ENCODE measurements around the gene TLK1. TPM values are rescaled to one million over a fixed set of nuclear protein-coding genes. Genes with fewer than 3 reads are reported as not detected.

TLK1 gene
- total RNA-seq, 1 donor from 2014 or later = 26.3 TPM

DNA sequence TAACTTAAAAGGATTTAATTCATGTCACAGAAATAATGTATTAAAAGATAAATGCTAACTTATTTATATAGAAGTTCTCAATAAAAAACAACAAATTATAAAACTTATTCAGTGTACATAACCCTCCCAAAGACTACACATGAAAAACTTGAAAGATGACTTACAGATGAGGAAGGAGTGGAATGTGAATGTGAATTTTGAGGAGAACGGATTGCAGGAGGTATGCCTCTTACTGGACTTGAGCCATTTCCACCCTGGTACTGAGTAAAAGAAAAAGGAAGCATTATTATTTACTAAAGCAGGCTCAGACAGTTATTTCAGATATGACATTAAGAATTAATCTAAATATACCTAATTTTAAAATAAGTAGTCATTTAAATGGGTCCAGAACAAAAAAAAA, 104.4 kb downstream of the TLK1 start:
- Histone ChIP-seq H3K9me3 (replicated peaks) (no peaks in the 10 kb centered on the region), H3K4me1 (no peaks in the 10 kb centered on the region), H3K4me3 (no peak overlapping the region), H3K27me3 (ENCODE audit: low read depth) (no peaks in the 10 kb centered on the region), H3K36me3 (peaks cover 46% of the 10 kb centered on the region), H3K27ac (replicated peaks) (no peak overlapping the region)
- TF ChIP-seq, protein P1, sequence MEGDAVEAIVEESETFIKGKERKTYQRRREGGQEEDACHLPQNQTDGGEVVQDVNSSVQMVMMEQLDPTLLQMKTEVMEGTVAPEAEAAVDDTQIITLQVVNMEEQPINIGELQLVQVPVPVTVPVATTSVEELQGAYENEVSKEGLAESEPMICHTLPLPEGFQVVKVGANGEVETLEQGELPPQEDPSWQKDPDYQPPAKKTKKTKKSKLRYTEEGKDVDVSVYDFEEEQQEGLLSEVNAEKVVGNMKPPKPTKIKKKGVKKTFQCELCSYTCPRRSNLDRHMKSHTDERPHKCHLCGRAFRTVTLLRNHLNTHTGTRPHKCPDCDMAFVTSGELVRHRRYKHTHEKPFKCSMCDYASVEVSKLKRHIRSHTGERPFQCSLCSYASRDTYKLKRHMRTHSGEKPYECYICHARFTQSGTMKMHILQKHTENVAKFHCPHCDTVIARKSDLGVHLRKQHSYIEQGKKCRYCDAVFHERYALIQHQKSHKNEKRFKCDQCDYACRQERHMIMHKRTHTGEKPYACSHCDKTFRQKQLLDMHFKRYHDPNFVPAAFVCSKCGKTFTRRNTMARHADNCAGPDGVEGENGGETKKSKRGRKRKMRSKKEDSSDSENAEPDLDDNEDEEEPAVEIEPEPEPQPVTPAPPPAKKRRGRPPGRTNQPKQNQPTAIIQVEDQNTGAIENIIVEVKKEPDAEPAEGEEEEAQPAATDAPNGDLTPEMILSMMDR (IDR thresholded peaks at IDR 0.05; ENCODE audit: borderline replicate concordance) = no peak
- intact Hi-C loops (cut with micrococcal nuclease) = loop anchor here (5.0 kb wide), 1 partner anchor 49 kb away; no protein-coding TSS in a partner anchor
- DNase-seq = no peak

DNA sequence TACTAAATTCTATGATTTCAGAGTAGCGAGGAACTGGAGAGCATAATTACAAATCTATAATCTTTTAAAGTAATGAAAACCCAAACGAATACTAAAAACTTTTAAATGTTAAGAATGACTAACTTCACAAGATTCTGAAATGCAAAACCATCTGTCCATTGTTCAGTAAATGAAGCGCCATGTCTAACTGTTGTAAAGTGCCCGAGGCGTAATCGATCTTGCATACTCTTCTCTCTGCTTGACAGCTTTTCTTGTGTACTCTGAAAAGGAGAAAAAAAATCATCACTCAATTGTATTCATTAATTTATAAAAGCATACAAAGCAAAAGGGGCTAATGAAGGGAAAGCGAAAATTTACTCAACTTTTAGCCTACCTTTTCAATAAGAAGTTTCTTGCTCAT, 111.0 kb downstream of the TLK1 start:
- no peaks in the 10 kb centered on the region for H3K9me3 ChIP-seq (replicated peaks)
- H3K4me1 ChIP-seq = no peaks in the 10 kb centered on the region
- H3K27me3 ChIP-seq (ENCODE audit: low read depth) = no peaks in the 10 kb centered on the region
- no peak overlapping the region for H3K27ac ChIP-seq (replicated peaks)
- DNase-seq = no peak
- intact Hi-C loops (cut with micrococcal nuclease) = no loop called here
- peaks cover 65% of the 10 kb centered on the region for H3K36me3 ChIP-seq
- no peak overlapping the region for H3K4me3 ChIP-seq
- TF ChIP-seq, protein P1 (IDR thresholded peaks at IDR 0.05; ENCODE audit: borderline replicate concordance) = no peak

DNA sequence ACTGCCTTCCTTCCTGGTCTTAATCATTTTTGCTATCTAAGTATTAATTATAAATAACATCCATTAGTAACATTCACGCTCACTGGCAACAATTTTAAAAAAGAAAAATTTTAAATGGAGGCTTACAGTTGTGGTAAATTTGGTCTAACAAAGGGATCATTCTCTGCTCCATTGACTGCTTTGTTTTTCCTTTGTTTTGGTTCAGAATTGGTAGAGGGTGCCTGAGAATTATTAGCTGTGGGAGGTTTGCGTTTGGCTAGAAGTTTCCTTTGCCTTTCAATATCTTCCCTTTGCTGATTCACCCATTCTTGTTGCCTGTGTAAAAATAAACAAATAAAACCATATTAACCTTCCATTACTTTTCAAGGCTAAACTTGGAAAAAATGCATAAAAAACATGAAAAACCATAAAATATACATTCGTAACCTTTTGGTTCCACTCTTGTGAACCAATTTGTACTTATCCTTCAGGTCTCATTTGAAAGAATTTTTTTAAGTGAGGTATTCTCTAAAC, 114.6 kb downstream of the TLK1 start:
- H3K4me3 ChIP-seq = no peak overlapping the region
- DNase-seq = no peak
- intact Hi-C loops (cut with micrococcal nuclease) = no loop called here
- H3K27me3 ChIP-seq (ENCODE audit: low read depth) = no peaks in the 10 kb centered on the region
- TF ChIP-seq, protein P1 (IDR thresholded peaks at IDR 0.05; ENCODE audit: borderline replicate concordance) = no peak
- H3K4me1 ChIP-seq = no peaks in the 10 kb centered on the region
- no peak overlapping the region for H3K27ac ChIP-seq (replicated peaks)
- no peaks in the 10 kb centered on the region for H3K9me3 ChIP-seq (replicated peaks)
- peaks cover 74% of the 10 kb centered on the region for H3K36me3 ChIP-seq

DNA sequence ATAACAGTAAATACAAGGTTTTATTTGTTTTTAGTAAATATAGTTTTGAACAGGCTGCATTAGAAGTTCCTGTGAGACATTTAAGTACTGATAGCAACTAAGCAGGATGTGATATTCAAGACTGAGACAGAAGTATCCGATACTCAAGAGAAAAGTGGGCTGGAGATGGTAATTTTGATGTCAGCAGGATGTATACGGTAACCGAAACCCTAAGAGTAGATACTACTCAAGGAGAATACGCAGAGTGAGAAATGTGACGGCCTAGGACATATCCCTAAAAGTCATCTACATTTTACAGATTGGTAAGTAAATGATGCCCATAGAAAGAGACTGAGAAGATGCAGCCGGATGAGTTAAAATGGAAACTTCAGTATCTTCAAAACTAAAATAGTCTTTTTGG, 116.3 kb downstream of the TLK1 start:
- H3K4me3 ChIP-seq = no peak overlapping the region
- H3K9me3 ChIP-seq (replicated peaks) = no peaks in the 10 kb centered on the region
- intact Hi-C loops (cut with micrococcal nuclease) = no loop called here
- H3K36me3 ChIP-seq = peaks cover 80% of the 10 kb centered on the region
- H3K27ac ChIP-seq (replicated peaks) = no peak overlapping the region
- no peak for DNase-seq
- H3K27me3 ChIP-seq (ENCODE audit: low read depth) = no peaks in the 10 kb centered on the region
- no peaks in the 10 kb centered on the region for H3K4me1 ChIP-seq
- TF ChIP-seq, protein P1 (IDR thresholded peaks at IDR 0.05; ENCODE audit: borderline replicate concordance) = no peak

DNA sequence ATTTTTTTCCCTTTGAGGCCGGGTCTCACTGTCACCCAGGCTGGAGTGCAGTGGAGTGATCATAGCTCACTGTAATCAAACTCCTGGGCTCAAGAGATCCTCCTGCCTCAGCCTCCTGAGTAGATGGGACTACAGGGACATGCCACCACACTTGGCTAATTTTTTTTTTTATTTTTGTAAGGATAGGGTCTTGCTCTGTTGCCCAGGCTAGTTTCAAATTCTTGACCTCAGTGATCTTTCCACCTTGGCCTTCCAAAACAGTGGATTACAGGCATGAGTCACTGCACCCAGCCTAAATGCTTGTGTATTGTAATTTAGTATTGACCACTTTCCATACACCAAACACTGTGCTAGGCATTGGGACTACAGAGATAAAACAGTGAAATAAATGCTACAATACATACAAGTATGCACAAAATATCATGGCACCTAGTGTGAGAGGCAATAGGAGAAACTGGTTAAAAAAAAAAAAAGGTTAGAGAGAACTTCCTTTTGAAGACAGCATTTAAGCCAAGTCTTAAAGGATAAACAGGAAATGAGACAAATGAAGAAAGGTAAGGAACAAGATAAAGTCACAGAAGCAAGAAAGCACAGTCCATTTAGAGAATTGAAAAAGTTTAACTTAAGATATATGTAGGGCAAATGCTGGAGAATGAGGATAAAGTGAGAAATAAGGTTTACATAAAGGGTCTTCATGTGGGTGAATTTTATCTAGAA, 118.3 kb downstream of the TLK1 start:
- Histone ChIP-seq H3K4me1 (no peaks in the 10 kb centered on the region), H3K9me3 (replicated peaks) (no peaks in the 10 kb centered on the region), H3K4me3 (no peak overlapping the region), H3K36me3 (peaks cover 76% of the 10 kb centered on the region), H3K27me3 (ENCODE audit: low read depth) (no peaks in the 10 kb centered on the region), H3K27ac (replicated peaks) (no peak overlapping the region)
- DNase-seq = no peak
- TF ChIP-seq, protein P1 (IDR thresholded peaks at IDR 0.05; ENCODE audit: borderline replicate concordance) = no peak
- intact Hi-C loops (cut with micrococcal nuclease) = no loop called here

All from left ventricle myocardium inferior (tissue), 1 donor.